ENCODE results near the gene RNU7-1. TPM values are rescaled to one million over a fixed set of nuclear protein-coding genes. Genes with fewer than 3 reads are reported as not detected.
"Not testable (repeated sequence)": the region's sequence is repeated elsewhere in the genome, so short reads cannot be mapped to it uniquely, and the experiment has no call there.

RNU7-1 gene
- total and polyA plus RNA-seq, 10 of the 15 experiments (the other 5 are each of a cell fraction or from before 2014, with no cell fraction given) = not detected

DNA sequence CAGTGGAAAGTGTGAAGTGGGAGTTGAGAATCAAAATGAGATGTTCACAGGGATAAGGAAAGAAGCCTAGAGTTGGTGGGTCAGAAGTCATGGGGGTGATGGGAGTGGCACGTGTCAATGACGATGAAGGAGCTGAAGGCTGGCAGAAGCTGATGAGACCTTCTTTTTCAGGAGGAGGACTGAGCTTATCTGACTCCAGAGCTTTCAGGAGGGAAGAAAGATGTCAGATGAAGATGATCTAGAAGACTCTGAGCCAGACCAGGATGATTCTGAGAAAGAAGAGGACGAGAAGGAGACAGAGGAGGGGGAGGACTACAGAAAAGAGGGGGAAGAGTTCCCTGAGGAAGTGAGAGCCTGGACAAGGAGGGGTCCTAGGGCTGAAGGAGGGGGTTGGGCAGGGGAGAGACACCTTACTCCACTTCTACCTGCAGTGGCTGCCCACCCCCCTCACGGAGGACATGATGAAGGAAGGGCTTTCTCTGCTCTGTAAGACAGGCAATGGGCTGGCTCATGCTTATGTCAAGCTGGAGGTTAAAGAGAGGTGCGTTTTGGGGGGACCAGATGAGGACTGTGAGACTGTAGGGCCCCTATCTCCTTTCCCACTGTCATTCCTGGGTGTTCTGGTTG is 38.1 kb upstream of the RNU7-1 start (continued):
- TF ChIP-seq, protein P1, sequence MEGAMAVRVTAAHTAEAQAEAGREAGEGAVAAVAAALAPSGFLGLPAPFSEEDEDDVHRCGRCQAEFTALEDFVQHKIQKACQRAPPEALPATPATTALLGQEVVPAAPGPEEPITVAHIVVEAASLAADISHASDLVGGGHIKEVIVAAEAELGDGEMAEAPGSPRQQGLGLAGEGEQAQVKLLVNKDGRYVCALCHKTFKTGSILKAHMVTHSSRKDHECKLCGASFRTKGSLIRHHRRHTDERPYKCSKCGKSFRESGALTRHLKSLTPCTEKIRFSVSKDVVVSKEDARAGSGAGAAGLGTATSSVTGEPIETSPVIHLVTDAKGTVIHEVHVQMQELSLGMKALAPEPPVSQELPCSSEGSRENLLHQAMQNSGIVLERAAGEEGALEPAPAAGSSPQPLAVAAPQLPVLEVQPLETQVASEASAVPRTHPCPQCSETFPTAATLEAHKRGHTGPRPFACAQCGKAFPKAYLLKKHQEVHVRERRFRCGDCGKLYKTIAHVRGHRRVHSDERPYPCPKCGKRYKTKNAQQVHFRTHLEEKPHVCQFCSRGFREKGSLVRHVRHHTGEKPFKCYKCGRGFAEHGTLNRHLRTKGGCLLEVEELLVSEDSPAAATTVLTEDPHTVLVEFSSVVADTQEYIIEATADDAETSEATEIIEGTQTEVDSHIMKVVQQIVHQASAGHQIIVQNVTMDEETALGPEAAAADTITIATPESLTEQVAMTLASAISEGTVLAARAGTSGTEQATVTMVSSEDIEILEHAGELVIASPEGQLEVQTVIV (IDR thresholded peaks at IDR 0.05; ENCODE audit: borderline replicate concordance, partially characterized antibody) = no peak

DNA sequence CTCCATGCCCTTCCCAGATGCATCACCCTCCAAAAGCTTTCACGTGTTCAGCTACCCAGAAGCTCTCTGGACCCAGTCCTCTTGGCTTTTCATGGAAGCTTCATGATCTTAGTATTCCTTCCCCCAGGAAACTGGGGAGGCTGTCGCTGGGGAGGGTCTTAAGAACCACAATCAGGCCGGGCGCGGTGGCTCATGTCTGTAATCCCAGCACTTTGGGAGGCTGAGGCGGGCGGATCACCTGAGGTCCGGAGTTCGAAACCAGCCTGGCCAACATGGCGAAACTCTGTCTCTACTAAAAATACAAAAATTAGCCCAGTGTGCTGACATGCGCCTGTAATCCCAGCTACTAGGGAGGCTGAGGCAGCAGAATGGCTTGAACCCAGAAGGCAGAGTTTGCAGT is 35.5 kb upstream of the RNU7-1 start:
- H3K4me1 ChIP-seq (ENCODE audit: control insufficient read depth, insufficient read depth, low read length); BruUV-seq (replicated peaks); ATAC-seq; H2AFZ ChIP-seq (ENCODE audit: control insufficient read depth, low read depth, low read length); H3K9ac ChIP-seq (ENCODE audit: control insufficient read depth, insufficient read depth, low read length); H3K9me3 ChIP-seq (replicated peaks; ENCODE audit: control insufficient read depth, insufficient read depth, low read length); H3K79me2 ChIP-seq (ENCODE audit: control insufficient read depth, insufficient read depth, low read length); H3K27me3 ChIP-seq (replicated peaks in 1 of 2; ENCODE audit: control insufficient read depth in 2 of 2, insufficient read depth in 2 of 2, low read length in 1 of 2); H3K27ac ChIP-seq (ENCODE audit: control insufficient read depth, insufficient read depth); H3K4me2 ChIP-seq (ENCODE audit: control insufficient read depth, insufficient read depth); DNase-seq (ENCODE audit: low read depth, low spot score); intact Hi-C loops (cut with micrococcal nuclease; ENCODE audit: unreplicated experiment); RAD21 ChIA-PET (ENCODE audit: unreplicated experiment); in situ Hi-C loops (cut with MboI); FAIRE-seq; H3K4me3 ChIP-seq; H4K20me1 ChIP-seq (ENCODE audit: control insufficient read depth, insufficient read depth); H3K36me3 ChIP-seq (ENCODE audit: control insufficient read depth in 2 of 2, insufficient read depth in 2 of 2, low read length in 1 of 2): not testable (repeated sequence)
- WGBS (ENCODE audit: insufficient coverage, insufficient replicate concordance, low lambda C conversion rate, missing lambda C conversion rate) = 90% methylated on average over 11 of the region's 11 CpGs
- ChIA-PET CTCF (interaction anchor here (0.6 to 4.5 kb wide), 4 partner anchors 16 to 96 kb away, joined by 3 to 21 read pairs (median 10); partner anchors contain the start of gene SPSB2), POLR2A (interaction anchor here (0.7 to 4.3 kb wide), 4 partner anchors 9 to 30 kb away, joined by 3 to 18 read pairs (median 4); no protein-coding TSS in a partner anchor), SMC1A (ENCODE audit: uncharacterized antibody, unreplicated experiment) (interaction anchor here (1.5 to 2.1 kb wide), 3 partner anchors 15 to 17 kb away, joined by 3 to 6 read pairs (median 5); no protein-coding TSS in a partner anchor)

Measured in GM12878 (cell line).